GM19467 (cell line): ENCODE data around the gene TAGLN3.
A peak's percentile ranks its signal among the peaks of the same experiment; 100 is the strongest.

Source experiments
- ATAC-seq: cut with Tn5 transposase; IDR thresholded peaks from one replicate; pipeline ENCODE4 v1.9.1; 2021; ENCODE audit warnings: mild to moderate bottlenecking, moderate library complexity; ENCODE audit not compliant: unreplicated experiment

The TAGLN3 gene

GRCh38 chr3:111976254-111976653 is 22.5 kb upstream of the TAGLN3 start:
- no peak for ATAC-seq

GRCh38 chr3:111978583-111979433 is 19.9 kb upstream of the TAGLN3 start, which contains the start of gene ABHD10:
Gene ABHD10 (plus strand): TSS chr3:111979026. CDS start chr3:111979062, 36 bp downstream.
- ATAC-seq: peak; percentile 92

- ATAC-seq: peak; percentile 32
These were observed 19.2 kb upstream of the TAGLN3 start for GRCh38 chr3:111979434-111980038.

- no peak for ATAC-seq
These were observed 17.8 kb upstream of the TAGLN3 start for GRCh38 chr3:111980716-111981456.

GRCh38 chr3:111981457-111981763 is 17.3 kb upstream of the TAGLN3 start:
- no peak for ATAC-seq

- no peak for ATAC-seq
These were observed 14.0 kb upstream of the TAGLN3 start for GRCh38 chr3:111984636-111985298.

- no peak for ATAC-seq
These were observed 11.9 kb upstream of the TAGLN3 start for GRCh38 chr3:111986800-111987199.

GRCh38 chr3:111989061-111989678 is 9.6 kb upstream of the TAGLN3 start:
- ATAC-seq: peak; percentile 93

- no peak for ATAC-seq
These were observed 5.7 kb upstream of the TAGLN3 start for GRCh38 chr3:111993038-111993437.

GRCh38 chr3:111999484-112000324 is 982 bp downstream of the TAGLN3 start:
- no peak for ATAC-seq

GRCh38 chr3:112000367-112000771 is 1.6 kb downstream of the TAGLN3 start:
- no peak for ATAC-seq

GRCh38 chr3:112000966-112001365 is 2.2 kb downstream of the TAGLN3 start:
- ATAC-seq: no peak

- no peak for ATAC-seq
These were observed 2.8 kb downstream of the TAGLN3 start for GRCh38 chr3:112001526-112001925.

- ATAC-seq: no peak
These were observed 3.6 kb downstream of the TAGLN3 start for GRCh38 chr3:112002096-112002971.

GRCh38 chr3:112003321-112004080 is 4.8 kb downstream of the TAGLN3 start:
- no peak for ATAC-seq

- ATAC-seq: no peak
These were observed 5.5 kb downstream of the TAGLN3 start for GRCh38 chr3:112004187-112004586.

GRCh38 chr3:112004669-112005068 is 5.9 kb downstream of the TAGLN3 start:
- no peak for ATAC-seq

- ATAC-seq: no peak
These were observed 6.5 kb downstream of the TAGLN3 start for GRCh38 chr3:112005091-112005672.
